KG1 (cell line): ENCODE measurements around the gene MCF2L2.
"Not testable (repeated sequence)": the region's sequence is repeated elsewhere in the genome, so short reads cannot be mapped to it uniquely, and the experiment has no call there.

Source experiments
- DNase-seq: peaks from one replicate; lab custom pipeline; 2025; lab: John Stamatoyannopoulos, UW

MCF2L2 gene

DNA sequence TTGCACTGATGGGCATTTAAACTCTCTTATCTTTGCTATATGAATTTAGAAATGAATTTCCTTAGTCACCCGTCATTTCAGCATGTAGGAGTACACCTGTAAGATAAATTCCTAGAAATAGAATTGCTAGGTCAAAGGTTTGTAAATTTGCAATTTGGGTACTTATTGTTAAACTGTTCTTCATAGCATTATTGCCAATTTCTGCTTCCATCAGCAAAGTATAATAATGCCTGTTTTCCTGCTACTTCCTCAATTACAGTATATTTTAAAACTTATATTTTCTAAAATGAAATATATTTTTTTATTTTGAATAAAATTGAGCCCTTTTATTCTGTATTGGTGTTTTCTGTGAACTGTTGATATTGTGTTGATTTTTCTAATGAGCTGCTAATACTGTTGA lies 16.3 kb upstream of the MCF2L2 start:
- DNase-seq, result no peak

- no peak for DNase-seq
Measured at GRCh38 chr3:183443395-183444385, 15.3 kb upstream of the MCF2L2 start.

GRCh38 chr3:183442994-183443393 lies 14.6 kb upstream of the MCF2L2 start:
- no peak for DNase-seq

DNA sequence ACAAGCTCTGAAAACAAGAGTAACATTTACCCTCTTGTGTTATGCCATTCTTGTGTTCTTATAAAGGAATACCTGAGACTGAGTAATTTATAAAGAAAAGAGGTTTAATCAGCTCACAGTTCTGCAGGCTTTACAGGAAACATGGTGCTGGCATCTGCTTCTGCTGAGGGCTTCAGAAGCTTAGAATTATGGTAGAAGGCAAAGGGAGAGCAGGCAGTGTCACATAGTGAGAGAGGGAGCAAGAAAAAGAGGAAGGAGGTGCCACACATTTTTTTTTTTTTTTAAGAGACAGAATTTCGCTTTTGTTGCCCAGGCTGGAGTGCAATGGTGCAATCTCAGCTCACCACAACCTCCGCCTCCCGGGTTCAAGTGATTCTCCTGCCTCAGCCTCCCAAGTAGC lies 12.1 kb upstream of the MCF2L2 start:
- DNase-seq, result not testable (repeated sequence)

DNA sequence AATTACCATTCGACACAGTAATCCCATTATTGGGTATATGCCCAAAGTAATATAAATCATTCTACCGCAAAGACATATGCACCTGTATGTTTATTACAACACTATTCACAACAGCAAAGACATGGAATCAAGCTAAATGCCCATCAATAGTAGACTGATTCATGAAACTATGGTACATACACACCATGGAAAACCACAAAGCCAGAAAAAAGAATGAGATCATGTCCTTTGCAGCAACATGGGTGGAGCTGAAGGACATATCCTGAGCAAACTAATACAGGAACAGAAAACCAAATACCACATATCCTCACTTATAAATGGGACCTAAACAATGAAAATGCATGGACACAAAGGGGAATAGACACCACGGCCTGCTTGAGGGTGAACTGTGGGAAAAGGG lies 11.1 kb upstream of the MCF2L2 start:
- DNase-seq, result no peak

- DNase-seq, result no peak
Measured at GRCh38 chr3:183438735-183439134, 10.3 kb upstream of the MCF2L2 start.

- no peak for DNase-seq
Measured at GRCh38 chr3:183437666-183438564, 9.5 kb upstream of the MCF2L2 start.

GRCh38 chr3:183437061-183437460 lies 8.6 kb upstream of the MCF2L2 start:
- DNase-seq, result no peak

DNA sequence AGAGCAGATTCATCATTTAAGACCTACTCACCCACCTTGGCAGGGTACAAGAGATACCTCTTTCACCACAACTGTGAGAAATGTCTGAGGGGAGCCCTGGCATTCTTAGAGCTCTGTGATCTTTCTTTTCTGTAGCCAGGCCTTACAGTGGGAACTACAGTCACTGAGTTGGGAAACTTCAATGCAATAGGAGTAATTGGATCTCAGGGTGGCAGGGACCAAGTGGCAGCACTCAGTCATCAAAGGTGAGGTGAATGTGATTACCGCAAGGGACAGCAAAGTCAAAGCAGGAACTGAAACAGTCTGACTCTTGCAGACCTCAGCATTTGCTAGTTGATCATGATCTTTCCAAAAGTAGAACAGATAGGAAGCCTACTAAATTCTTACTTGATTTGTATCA lies 7.2 kb upstream of the MCF2L2 start:
- DNase-seq, result no peak

GRCh38 chr3:183434992-183435391 lies 6.6 kb upstream of the MCF2L2 start:
- DNase-seq, result no peak

DNA sequence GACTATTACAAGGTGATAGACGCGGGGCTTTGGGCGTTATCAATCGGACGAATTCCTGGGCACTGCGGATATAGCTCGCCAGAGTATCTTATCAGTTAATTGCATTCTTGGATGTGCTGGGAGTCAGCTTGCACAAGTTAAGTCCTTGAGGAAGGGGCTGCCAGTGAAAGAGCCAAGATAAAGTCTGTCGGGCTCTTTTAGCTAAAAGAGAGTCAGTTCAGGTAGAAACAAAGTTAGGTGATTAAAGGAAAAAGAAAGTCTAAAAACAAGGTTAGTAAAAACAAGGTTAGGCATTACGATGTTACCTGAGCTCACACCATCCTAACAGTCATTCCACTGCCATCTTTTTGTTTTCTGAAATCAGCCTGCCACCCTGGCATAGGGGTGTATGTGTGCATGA lies 6.1 kb upstream of the MCF2L2 start:
- no peak for DNase-seq

GRCh38 chr3:183430325-183430957 lies 2.0 kb upstream of the MCF2L2 start:
- no peak for DNase-seq

GRCh38 chr3:183427876-183428446 lies 458 bp downstream of the MCF2L2 start:
- no peak for DNase-seq

GRCh38 chr3:183427196-183427875 lies 1.1 kb downstream of the MCF2L2 start:
- DNase-seq, result no peak

- not testable (repeated sequence) for DNase-seq
Measured at GRCh38 chr3:183418807-183419206, 9.6 kb downstream of the MCF2L2 start.

- DNase-seq, result no peak
Measured at GRCh38 chr3:183411216-183411922, 17.1 kb downstream of the MCF2L2 start.

DNA sequence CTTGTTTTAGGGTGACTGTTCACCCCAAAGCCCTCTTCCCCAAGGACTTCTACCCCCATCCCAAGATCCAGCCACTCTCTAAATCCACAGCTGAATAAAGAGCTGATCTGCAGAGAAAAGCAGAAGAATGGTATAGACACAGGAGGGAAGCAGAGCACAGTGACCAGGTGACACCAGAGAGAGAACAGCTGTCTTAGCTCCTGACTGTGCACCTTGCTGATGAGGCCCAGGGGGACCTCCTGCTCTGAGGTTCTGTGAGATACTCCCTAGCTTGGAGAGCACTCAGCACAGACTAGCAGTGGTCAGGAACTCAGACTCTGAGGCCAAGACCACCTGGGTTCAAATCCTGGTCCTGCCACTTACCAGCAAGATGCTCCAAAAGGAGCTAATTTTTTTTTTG lies 17.7 kb downstream of the MCF2L2 start:
- DNase-seq, result no peak

DNA sequence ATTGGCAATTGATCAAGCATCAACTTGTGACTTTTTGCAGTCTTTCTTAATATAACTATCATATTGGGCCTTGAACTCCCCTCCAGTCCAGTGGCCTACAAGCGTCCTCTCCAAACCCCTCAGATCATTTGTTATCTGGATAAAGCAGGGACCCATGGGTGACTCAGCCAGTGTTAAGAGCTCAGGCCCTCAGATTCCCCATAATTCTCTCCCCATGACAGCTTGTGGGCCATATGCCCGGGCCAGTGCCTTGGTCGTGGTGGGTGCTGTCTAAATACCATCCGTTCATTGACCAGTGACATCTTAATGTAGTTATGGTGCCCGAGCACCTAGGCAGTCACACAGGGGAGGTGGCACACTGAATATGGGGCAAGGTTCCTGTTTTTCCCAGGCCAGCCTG lies 18.1 kb downstream of the MCF2L2 start:
- no peak for DNase-seq

- no peak for DNase-seq
Measured at GRCh38 chr3:183409219-183409618, 19.2 kb downstream of the MCF2L2 start.

DNA sequence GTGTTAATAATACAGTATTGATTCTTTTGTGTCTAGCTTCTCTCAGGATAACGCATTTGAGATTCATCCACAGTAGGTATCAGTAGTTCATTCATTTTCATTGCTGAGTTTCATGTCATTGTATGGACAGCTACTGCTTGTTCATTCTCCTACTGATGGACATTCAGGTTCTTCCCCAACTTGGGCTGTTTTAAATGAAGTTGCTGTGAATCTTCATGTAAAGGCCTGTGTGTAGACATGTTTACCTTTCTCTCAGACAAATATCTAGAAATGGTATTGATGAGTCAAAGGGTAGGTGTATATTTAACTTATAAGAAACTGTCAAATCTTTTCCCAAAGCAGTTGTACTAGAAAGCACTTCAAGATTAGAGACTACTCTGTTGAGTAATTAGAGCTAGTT lies 26.7 kb downstream of the MCF2L2 start:
- DNase-seq, result no peak

GRCh38 chr3:183400352-183400751 lies 28.1 kb downstream of the MCF2L2 start:
- DNase-seq, result no peak
